Left ventricle myocardium superior (tissue), 1 donor: ENCODE data around the gene CCDC87. TPM values are rescaled to one million over a fixed set of nuclear protein-coding genes. Genes with fewer than 3 reads are reported as not detected.
"Not testable (repeated sequence)": the region's sequence is repeated elsewhere in the genome, so short reads cannot be mapped to it uniquely, and the experiment has no call there.

Experiments used
- ATAC-seq: fragments of 200-7000 bp; cut with Tn5 transposase; one replicate; pipeline ENCODE4 v1.9.1; 2020; ENCODE audit warnings: mild to moderate bottlenecking, moderate library complexity
- DNase-seq: peaks from one replicate; pipeline ENCODE4 v3.0.0-alpha.2; 2020
- intact Hi-C: fragments of 100-400 bp; cut with micrococcal nuclease; formaldehyde crosslinking; loops from one replicate; pipeline ENCODE4 v1.11.0; 2022
- long read RNA-seq: library from polyadenylated mRNA; unstranded; transcript quantifications from one replicate; pipeline ENCODE4 v2.0.0, GENCODE V29; 2021
- total RNA-seq: library from RNA; stranded (reverse); fragmentation: NEBNext Ultra II Directional; extraction: Animal tissue kit (Norgen Biotek cat#: 25700); gene quantifications from one replicate; pipeline ENCODE4 v1.2.1, GENCODE V29; 2021
- donor health status: DM: no; HTN: yes; CAD: no; lungs with severe emphysema.

Gene CCDC87
- 0.25 TPM for total RNA-seq
- long read RNA-seq: 0 reads

GRCh38 chr11:66592457-66593302, at the start of gene CCDC87, which contains the start of gene CCS:
Gene CCDC87 (minus strand): TSS chr11:66593063. CDS start chr11:66593015, 48 bp downstream.
Gene CCS (plus strand): TSS chr11:66593185. CDS start chr11:66593262, 77 bp downstream.
- intact Hi-C loops: no loop called here
- DNase-seq (peak; percentile 100), ATAC-seq (peak; percentile 97)

- intact Hi-C loops: no loop called here
- DNase-seq (no peak), ATAC-seq (no peak)
These were observed 49.0 kb upstream of the CCDC87 start for GRCh38 chr11:66641834-66642233.

- intact Hi-C loops, ATAC-seq: not testable (repeated sequence)
These were observed 47.0 kb upstream of the CCDC87 start for GRCh38 chr11:66639814-66640340.

GRCh38 chr11:66639066-66639813, 46.4 kb upstream of the CCDC87 start:
- peak; percentile 5 for ATAC-seq
- intact Hi-C loops: no loop called here
- no peak for DNase-seq

More at GRCh38 chr11:66639814-66640340, 47.0 kb upstream of the CCDC87 start:
- DNase-seq: not testable (repeated sequence)

- intact Hi-C loops: no loop called here
- DNase-seq (peak; percentile 95), ATAC-seq (peak; percentile 98)
These were observed 45.6 kb upstream of the CCDC87 start, which contains the start of gene RBM4 for GRCh38 chr11:66638177-66639065. Gene RBM4 (plus strand): TSS chr11:66638703. CDS start chr11:66639712, 1,009 bp downstream.

- DNase-seq (no peak), ATAC-seq (peak; percentile 1)
- intact Hi-C loops: no loop called here
These were observed 44.8 kb upstream of the CCDC87 start for GRCh38 chr11:66637557-66638176.

GRCh38 chr11:66636411-66636810, 43.5 kb upstream of the CCDC87 start:
- intact Hi-C loops: no loop called here
- DNase-seq (no peak), ATAC-seq (no peak)

GRCh38 chr11:66632952-66633351, 40.1 kb upstream of the CCDC87 start:
- intact Hi-C loops: no loop called here
- DNase-seq: no peak
- ATAC-seq: no peak

GRCh38 chr11:66631883-66632282, 39.0 kb upstream of the CCDC87 start:
- no peak for ATAC-seq
- intact Hi-C loops: no loop called here
- no peak for DNase-seq

- ATAC-seq (no peak), DNase-seq (no peak)
- intact Hi-C loops: no loop called here
These were observed 36.5 kb upstream of the CCDC87 start for GRCh38 chr11:66629356-66629755.

GRCh38 chr11:66628061-66628603, 35.3 kb upstream of the CCDC87 start:
- intact Hi-C loops: no loop called here
- ATAC-seq (no peak), DNase-seq (no peak)

GRCh38 chr11:66626926-66627325, 34.1 kb upstream of the CCDC87 start:
- ATAC-seq: peak; percentile 14
- intact Hi-C loops: no loop called here

GRCh38 chr11:66626382-66626781, 33.5 kb upstream of the CCDC87 start:
- ATAC-seq (no peak), DNase-seq (no peak)
- intact Hi-C loops: no loop called here

More at GRCh38 chr11:66626926-66627325, 34.1 kb upstream of the CCDC87 start:
- DNase-seq: no peak

- intact Hi-C loops: no loop called here
- ATAC-seq (no peak), DNase-seq (no peak)
These were observed 32.9 kb upstream of the CCDC87 start for GRCh38 chr11:66625752-66626149.

- DNase-seq: no peak
- intact Hi-C loops: no loop called here
- ATAC-seq: no peak
These were observed 32.3 kb upstream of the CCDC87 start for GRCh38 chr11:66625041-66625751.

- DNase-seq: no peak
- ATAC-seq: peak; percentile 23
- intact Hi-C loops: no loop called here
These were observed 31.6 kb upstream of the CCDC87 start for GRCh38 chr11:66624450-66624849.

- intact Hi-C loops: no loop called here
- ATAC-seq (peak; percentile 9), DNase-seq (no peak)
These were observed 26.3 kb upstream of the CCDC87 start for GRCh38 chr11:66619080-66619554.
